OCI-LY7 (cell line): ENCODE measurements around the gene ABO.

ENCODE experiments used
- EZH2phosphoT487 ChIP-seq: fragments of 200-600 bp; sonication (generic); IDR thresholded peaks from 2 replicates; pipeline ENCODE4 v1.6.1; 2018; ENCODE audit warnings: low read depth, borderline replicate concordance, mild to moderate bottlenecking, mixed run types, antibody characterized with exemption, low read length, moderate library complexity, mixed read lengths
- TF ChIP-seq, protein P1 (sequence below): fragments of 200-600 bp; sonication (generic); conservative IDR thresholded peaks from 2 replicates; pipeline ENCODE4 v1.5.1; 2014; ENCODE audit warnings: mild to moderate bottlenecking, antibody characterized with exemption, low read length, moderate library complexity, mixed read lengths

DNA sequence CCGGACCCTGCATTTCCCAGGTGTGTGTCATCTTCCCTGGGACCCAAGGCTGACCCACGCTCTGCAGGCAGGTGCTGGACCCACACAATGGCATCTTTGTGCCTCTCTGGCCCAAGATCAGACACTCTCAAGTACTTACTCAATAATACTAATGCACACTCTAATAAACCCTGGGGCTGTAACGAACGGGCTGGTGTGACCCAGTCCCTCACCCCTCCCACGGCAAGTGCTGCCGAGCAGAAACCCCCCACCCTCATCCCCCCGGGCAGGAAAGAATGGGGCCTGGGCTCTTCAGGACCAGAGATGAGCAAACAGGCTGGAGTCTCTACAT is 64.8 kb downstream of the ABO start:
- TF ChIP-seq, protein P1, sequence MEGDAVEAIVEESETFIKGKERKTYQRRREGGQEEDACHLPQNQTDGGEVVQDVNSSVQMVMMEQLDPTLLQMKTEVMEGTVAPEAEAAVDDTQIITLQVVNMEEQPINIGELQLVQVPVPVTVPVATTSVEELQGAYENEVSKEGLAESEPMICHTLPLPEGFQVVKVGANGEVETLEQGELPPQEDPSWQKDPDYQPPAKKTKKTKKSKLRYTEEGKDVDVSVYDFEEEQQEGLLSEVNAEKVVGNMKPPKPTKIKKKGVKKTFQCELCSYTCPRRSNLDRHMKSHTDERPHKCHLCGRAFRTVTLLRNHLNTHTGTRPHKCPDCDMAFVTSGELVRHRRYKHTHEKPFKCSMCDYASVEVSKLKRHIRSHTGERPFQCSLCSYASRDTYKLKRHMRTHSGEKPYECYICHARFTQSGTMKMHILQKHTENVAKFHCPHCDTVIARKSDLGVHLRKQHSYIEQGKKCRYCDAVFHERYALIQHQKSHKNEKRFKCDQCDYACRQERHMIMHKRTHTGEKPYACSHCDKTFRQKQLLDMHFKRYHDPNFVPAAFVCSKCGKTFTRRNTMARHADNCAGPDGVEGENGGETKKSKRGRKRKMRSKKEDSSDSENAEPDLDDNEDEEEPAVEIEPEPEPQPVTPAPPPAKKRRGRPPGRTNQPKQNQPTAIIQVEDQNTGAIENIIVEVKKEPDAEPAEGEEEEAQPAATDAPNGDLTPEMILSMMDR: no peak
- TF ChIP-seq EZH2phosphoT487: no peak
